ENCODE results near the gene TOPAZ1. TPM values are rescaled to one million over a fixed set of nuclear protein-coding genes. Genes with fewer than 3 reads are reported as not detected.

TOPAZ1 gene
- total RNA-seq, 1 experiment from 2014 or later: not detected

DNA sequence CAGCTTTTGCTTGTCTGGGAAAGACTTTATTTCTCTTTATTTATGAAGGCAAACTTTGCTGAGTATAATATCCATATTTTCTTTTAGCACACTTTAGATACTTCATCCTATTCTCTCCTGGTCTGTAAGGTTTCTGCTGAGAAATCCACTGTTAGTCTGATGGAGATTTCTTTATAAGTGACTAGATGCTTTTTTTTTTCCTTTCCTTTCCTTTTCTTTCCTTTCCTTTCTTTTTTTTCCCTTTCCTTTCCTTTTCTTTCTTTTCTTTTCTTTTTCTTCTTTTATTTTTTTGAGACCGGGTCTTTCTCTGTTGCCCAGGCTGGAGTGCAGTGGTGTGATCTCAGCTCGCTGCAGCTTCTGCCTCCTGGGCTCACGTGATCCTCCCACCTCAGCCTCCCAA lies 38.4 kb downstream of the TOPAZ1 start:
- Histone ChIP-seq H3K23me2 (ENCODE audit: insufficient read length, low read depth, low read length, poor library complexity, severe bottlenecking) (no peaks in the 10 kb centered on the region), H4K20me1 (ENCODE audit: control insufficient read depth, insufficient read depth, insufficient read length) (no peaks in the 10 kb centered on the region), H2AK5ac (ENCODE audit: insufficient read length, low read length) (no peak overlapping the region), H3K9me3 (ENCODE audit: control insufficient read depth, low read depth, low read length) (no peaks in the 10 kb centered on the region), H2BK5ac (ENCODE audit: insufficient read length, low read length) (no peak overlapping the region), H3K4me2 (ENCODE audit: insufficient read depth, insufficient read length, low read length) (no peak overlapping the region), H3K56ac (ENCODE audit: insufficient read length, low read depth, low read length) (no peak overlapping the region), H4K8ac (replicated peaks; ENCODE audit: insufficient read length, low read depth, low read length) (no peak overlapping the region), H3K23ac (ENCODE audit: insufficient read length, low read depth, low read length) (no peak overlapping the region), H2BK20ac (ENCODE audit: low read depth, low read length, poor library complexity, severe bottlenecking) (no peak overlapping the region), H3K14ac (ENCODE audit: insufficient read depth, low read length) (no peak overlapping the region), H3K4me1 (ENCODE audit: insufficient read depth, low read length) (no peaks in the 10 kb centered on the region), H4K91ac (ENCODE audit: insufficient read length, low read depth, low read length) (no peak overlapping the region), H3K4ac (ENCODE audit: low read depth, low read length) (no peak overlapping the region), H4K5ac (ENCODE audit: insufficient read length, low read depth, low read length) (no peak overlapping the region), H2AFZ (ENCODE audit: low read length) (no peak overlapping the region), H3K9ac (ENCODE audit: extremely low read depth, insufficient read length, low read length) (no peak overlapping the region), H2BK120ac (ENCODE audit: low read depth, low read length, poor library complexity, severe bottlenecking) (no peak overlapping the region), H3K27me3 (ENCODE audit: insufficient read depth, low read length) (no peaks in the 10 kb centered on the region), H3K27ac (ENCODE audit: insufficient read length, low read depth, low read length) (no peak overlapping the region), H3K79me2 (ENCODE audit: insufficient read depth, low read length) (no peaks in the 10 kb centered on the region), H2BK15ac (ENCODE audit: low read depth, low read length) (no peak overlapping the region), H3T11ph (ENCODE audit: low read length) (no peak overlapping the region), H2BK12ac (ENCODE audit: insufficient read length, low read depth, low read length) (no peak overlapping the region), H3K79me1 (ENCODE audit: insufficient read depth, low read depth, low read length, poor library complexity, severe bottlenecking) (no peaks in the 10 kb centered on the region), H3K18ac (ENCODE audit: insufficient read length, low read depth, low read length) (no peak overlapping the region)
- no CpG with 5 or more reads among the region's 3 CpGs for WGBS (ENCODE audit: extremely low coverage, insufficient read length, low lambda C conversion rate)
- Mint-ChIP-seq H3K4me3 (no peak overlapping the region), H3K27me3 (ENCODE audit: low read depth) (no peaks in the 10 kb centered on the region), H3K4me1 (0 out of 4 replicates have a peak, but pooled peaks cover 0 to 3% of the 10 kb centered on the region in 2 experiments), H3K27ac (no peak overlapping the region), H3K9me3 (no peaks in the 10 kb centered on the region), H3K36me3 (ENCODE audit: insufficient read depth in 1 of 3, low read depth in 3 of 3) (no peaks in the 10 kb centered on the region)
- TF ChIP-seq, protein P1, sequence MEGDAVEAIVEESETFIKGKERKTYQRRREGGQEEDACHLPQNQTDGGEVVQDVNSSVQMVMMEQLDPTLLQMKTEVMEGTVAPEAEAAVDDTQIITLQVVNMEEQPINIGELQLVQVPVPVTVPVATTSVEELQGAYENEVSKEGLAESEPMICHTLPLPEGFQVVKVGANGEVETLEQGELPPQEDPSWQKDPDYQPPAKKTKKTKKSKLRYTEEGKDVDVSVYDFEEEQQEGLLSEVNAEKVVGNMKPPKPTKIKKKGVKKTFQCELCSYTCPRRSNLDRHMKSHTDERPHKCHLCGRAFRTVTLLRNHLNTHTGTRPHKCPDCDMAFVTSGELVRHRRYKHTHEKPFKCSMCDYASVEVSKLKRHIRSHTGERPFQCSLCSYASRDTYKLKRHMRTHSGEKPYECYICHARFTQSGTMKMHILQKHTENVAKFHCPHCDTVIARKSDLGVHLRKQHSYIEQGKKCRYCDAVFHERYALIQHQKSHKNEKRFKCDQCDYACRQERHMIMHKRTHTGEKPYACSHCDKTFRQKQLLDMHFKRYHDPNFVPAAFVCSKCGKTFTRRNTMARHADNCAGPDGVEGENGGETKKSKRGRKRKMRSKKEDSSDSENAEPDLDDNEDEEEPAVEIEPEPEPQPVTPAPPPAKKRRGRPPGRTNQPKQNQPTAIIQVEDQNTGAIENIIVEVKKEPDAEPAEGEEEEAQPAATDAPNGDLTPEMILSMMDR (conservative IDR thresholded peaks at IDR 0.05): no peak
- no peak for DNase-seq
